Stomach (tissue), 4 donors: ENCODE data around the gene HDAC10.

ENCODE experiments used
- CTCF ChIP-seq, 7 experiments: fragments of 450-650 bp in 4 of 7; fragments of 200-600 bp in 3 of 7; sonication (generic) in 3 of 7; IDR thresholded peaks; one replicate each; pipeline ENCODE4 v1.5.1; 2016 to 2019; ENCODE audit warnings: antibody characterized with exemption in 7 of 7, control low read depth in 2 of 7, mild to moderate bottlenecking in 1 of 7
- POLR2A ChIP-seq, 4 donors: fragments of 450-650 bp; IDR thresholded peaks; one replicate each; pipeline ENCODE4 v1.6.1; 2016; ENCODE audit warnings: antibody characterized with exemption in 4 of 4, control low read depth in 2 of 4, mild to moderate bottlenecking in 1 of 4, moderate library complexity in 1 of 4

GRCh38 chr22:50197000-50197800 lies 53.9 kb downstream of the HDAC10 start:
- TF ChIP-seq CTCF (IDR thresholded peaks at IDR 0.05) (no peak), POLR2A (IDR thresholded peaks at IDR 0.05) (no peak)
